ENCODE results near the gene SEPTIN5. TPM values are rescaled to one million over a fixed set of nuclear protein-coding genes. Genes with fewer than 3 reads are reported as not detected.
"Not testable (repeated sequence)": the region's sequence is repeated elsewhere in the genome, so short reads cannot be mapped to it uniquely, and the experiment has no call there.

SEPTIN5 gene
- total RNA-seq, 2 donors from 2014 or later, result 0.41 to 1.2 TPM

- ATAC-seq (peak; percentile 57 to 70), DNase-seq (ENCODE audit: low spot score in 2 of 2) (peak in 1 of 2 donors; percentile 60)
- H3K36me3 Mint-ChIP-seq, result no peaks in the 10 kb centered on the region
- no peaks in the 10 kb centered on the region for H3K9me3 Mint-ChIP-seq
- no peak within 1 kb of the TSS for H3K27ac Mint-ChIP-seq
Observed at GRCh38 chr22:19723232-19723982, 9.1 kb downstream of the SEPTIN5 start, which contains the start of gene GP1BB. GP1BB (plus strand) TSS chr22:19723539; CDS start chr22:19723570, 31 bp downstream.

GRCh38 chr22:19723983-19724827 lies 9.9 kb downstream of the SEPTIN5 start:
- H3K27ac Mint-ChIP-seq, result no peak overlapping the region
- H3K36me3 Mint-ChIP-seq, result no peaks in the 10 kb centered on the region
- DNase-seq (ENCODE audit: low spot score in 2 of 2), result peak in 1 of 2 donors; percentile 63
- ATAC-seq, result peak; percentile 39 to 89
- no peaks in the 10 kb centered on the region for H3K9me3 Mint-ChIP-seq

GRCh38 chr22:19724927-19725661 lies 10.8 kb downstream of the SEPTIN5 start:
- Mint-ChIP-seq H3K9me3 (no peaks in the 10 kb centered on the region), H3K36me3 (no peaks in the 10 kb centered on the region), H3K27ac (peak overlapping the region in 1 of 2 donors; percentile 50)
- ATAC-seq, result no peak
- no peak for DNase-seq (ENCODE audit: low spot score in 2 of 2)

GRCh38 chr22:19726064-19726788 lies 11.9 kb downstream of the SEPTIN5 start:
- H3K36me3 Mint-ChIP-seq; H3K9me3 Mint-ChIP-seq; H3K27ac Mint-ChIP-seq; DNase-seq (ENCODE audit: low spot score in 2 of 2); ATAC-seq: not testable (repeated sequence)

- DNase-seq (ENCODE audit: low spot score in 2 of 2) (no peak), ATAC-seq (no peak)
- Mint-ChIP-seq H3K36me3 (no peaks in the 10 kb centered on the region), H3K27ac (no peak overlapping the region), H3K9me3 (no peaks in the 10 kb centered on the region)
Observed at GRCh38 chr22:19727310-19728150, 13.2 kb downstream of the SEPTIN5 start.

GRCh38 chr22:19728271-19728670 lies 14.0 kb downstream of the SEPTIN5 start:
- ATAC-seq, result no peak
- H3K36me3 Mint-ChIP-seq, result no peaks in the 10 kb centered on the region
- H3K9me3 Mint-ChIP-seq, result no peaks in the 10 kb centered on the region
- no peak for DNase-seq (ENCODE audit: low spot score in 2 of 2)
- no peak overlapping the region for H3K27ac Mint-ChIP-seq

- no peaks in the 10 kb centered on the region for H3K36me3 Mint-ChIP-seq
- no peak overlapping the region for H3K27ac Mint-ChIP-seq
- no peaks in the 10 kb centered on the region for H3K9me3 Mint-ChIP-seq
- ATAC-seq (no peak), DNase-seq (ENCODE audit: low spot score in 2 of 2) (no peak)
Observed at GRCh38 chr22:19728836-19729235, 14.5 kb downstream of the SEPTIN5 start.

- DNase-seq (ENCODE audit: low spot score in 2 of 2) (no peak), ATAC-seq (no peak)
Observed at GRCh38 chr22:19729507-19729906, 15.2 kb downstream of the SEPTIN5 start.

GRCh38 chr22:19730198-19730597 lies 15.9 kb downstream of the SEPTIN5 start:
- no peaks in the 10 kb centered on the region for H3K36me3 Mint-ChIP-seq
- H3K27ac Mint-ChIP-seq, result peak overlapping the region in 1 of 2 donors; percentile 60
- no peak for DNase-seq (ENCODE audit: low spot score in 2 of 2)
- no peaks in the 10 kb centered on the region for H3K9me3 Mint-ChIP-seq
- ATAC-seq, result peak; percentile 24 to 29

More at GRCh38 chr22:19729507-19729906, 15.2 kb downstream of the SEPTIN5 start:
- Mint-ChIP-seq H3K36me3 (no peaks in the 10 kb centered on the region), H3K27ac (peak overlapping the region in 1 of 2 donors; percentile 60), H3K9me3 (no peaks in the 10 kb centered on the region)

- no peaks in the 10 kb centered on the region for H3K9me3 Mint-ChIP-seq
- H3K27ac Mint-ChIP-seq, result peak overlapping the region; percentile 60 to 79
- DNase-seq (ENCODE audit: low spot score in 2 of 2), result peak; percentile 82 to 94
- peak; percentile 89 to 90 for ATAC-seq
- no peaks in the 10 kb centered on the region for H3K36me3 Mint-ChIP-seq
Observed at GRCh38 chr22:19730655-19731360, 16.5 kb downstream of the SEPTIN5 start.

- Mint-ChIP-seq H3K9me3 (no peaks in the 10 kb centered on the region), H3K36me3 (no peaks in the 10 kb centered on the region), H3K27ac (no peak overlapping the region)
- ATAC-seq, result no peak
- DNase-seq (ENCODE audit: low spot score in 2 of 2), result no peak
Observed at GRCh38 chr22:19731361-19732135, 17.2 kb downstream of the SEPTIN5 start.

GRCh38 chr22:19732403-19733113 lies 18.3 kb downstream of the SEPTIN5 start:
- Mint-ChIP-seq H3K36me3 (no peaks in the 10 kb centered on the region), H3K9me3 (no peaks in the 10 kb centered on the region), H3K27ac (peak overlapping the region in 1 of 2 donors; percentile 25)
- no peak for ATAC-seq
- no peak for DNase-seq (ENCODE audit: low spot score in 2 of 2)

GRCh38 chr22:19733755-19734154 lies 19.5 kb downstream of the SEPTIN5 start:
- H3K36me3 Mint-ChIP-seq, result no peaks in the 10 kb centered on the region
- DNase-seq (ENCODE audit: low spot score in 2 of 2), result no peak
- no peak overlapping the region for H3K27ac Mint-ChIP-seq
- no peak for ATAC-seq
- no peaks in the 10 kb centered on the region for H3K9me3 Mint-ChIP-seq

- ATAC-seq (no peak), DNase-seq (ENCODE audit: low spot score in 2 of 2) (no peak)
- H3K27ac Mint-ChIP-seq, result no peak overlapping the region
- H3K36me3 Mint-ChIP-seq, result no peaks in the 10 kb centered on the region
- no peaks in the 10 kb centered on the region for H3K9me3 Mint-ChIP-seq
Observed at GRCh38 chr22:19734163-19734562, 19.9 kb downstream of the SEPTIN5 start.

Measured in activated naive CD4-positive, alpha-beta T cell treated with anti-CD3 and anti-CD28 coated beads, Interleukin-2, amount 50 U/mL, for 72 hours (primary cell).